Endothelial cell of hepatic sinusoid (primary cell): ENCODE measurements around the gene CRB2.

Experiments used
- in situ Hi-C: cut with HindIII; loops from 2 replicates; pipeline ENCODE4 v1.10.0; 2017; ENCODE audit warnings: low sequenced_read_pairs

The CRB2 gene

DNA sequence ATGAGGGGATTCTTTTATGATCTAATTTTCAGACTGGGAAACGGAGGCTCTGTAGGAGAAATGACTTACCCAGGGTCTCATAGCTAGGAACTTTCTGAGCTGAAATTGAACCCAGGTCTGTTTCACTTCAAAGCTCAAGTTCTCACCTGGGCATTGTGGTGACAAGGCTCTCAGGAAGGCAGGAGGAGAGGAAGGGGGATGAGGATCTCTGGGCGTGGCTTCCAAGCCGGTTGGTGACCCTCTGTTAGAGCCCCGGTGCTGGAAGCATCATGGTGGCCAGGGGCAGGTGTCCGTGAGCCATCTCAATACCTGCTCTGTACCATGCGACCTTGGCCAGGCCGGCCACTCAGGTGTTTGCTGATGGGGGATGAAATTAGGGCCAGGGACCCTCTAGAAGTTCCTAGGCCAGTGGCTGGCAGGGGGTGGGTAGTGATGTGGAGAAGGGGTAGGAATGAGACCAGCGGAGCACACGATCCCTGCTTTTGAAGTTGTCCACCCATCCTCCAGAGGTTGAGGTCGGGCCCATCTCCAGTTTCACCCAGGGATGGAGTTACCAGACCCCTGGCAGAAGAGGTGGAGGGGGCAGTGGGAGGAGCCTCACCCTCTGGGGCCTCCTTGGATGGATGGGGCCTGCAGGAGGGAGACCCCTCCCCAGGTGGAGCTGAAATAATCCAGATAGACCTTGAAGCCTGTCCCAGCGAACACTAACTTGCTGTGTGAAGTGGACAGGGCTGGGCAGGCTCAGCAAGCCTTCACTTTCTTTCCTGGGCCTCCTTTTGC lies 5.9 kb downstream of the CRB2 start:
- in situ Hi-C loops: no loop called here

DNA sequence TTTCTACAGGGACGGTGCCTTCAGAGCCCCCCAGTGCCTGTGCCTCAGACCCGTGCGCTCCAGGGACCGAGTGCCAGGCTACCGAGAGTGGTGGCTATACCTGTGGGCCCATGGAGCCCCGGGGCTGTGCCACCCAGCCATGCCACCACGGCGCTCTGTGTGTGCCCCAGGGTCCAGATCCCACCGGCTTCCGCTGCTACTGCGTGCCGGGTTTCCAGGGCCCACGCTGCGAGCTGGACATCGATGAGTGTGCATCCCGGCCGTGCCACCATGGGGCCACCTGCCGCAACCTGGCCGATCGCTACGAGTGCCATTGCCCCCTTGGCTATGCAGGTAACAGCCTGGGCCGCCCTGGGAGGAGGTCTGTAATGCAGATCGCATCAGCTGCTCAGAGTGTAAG lies 6.9 kb downstream of the CRB2 start:
- in situ Hi-C loops: no loop called here

DNA sequence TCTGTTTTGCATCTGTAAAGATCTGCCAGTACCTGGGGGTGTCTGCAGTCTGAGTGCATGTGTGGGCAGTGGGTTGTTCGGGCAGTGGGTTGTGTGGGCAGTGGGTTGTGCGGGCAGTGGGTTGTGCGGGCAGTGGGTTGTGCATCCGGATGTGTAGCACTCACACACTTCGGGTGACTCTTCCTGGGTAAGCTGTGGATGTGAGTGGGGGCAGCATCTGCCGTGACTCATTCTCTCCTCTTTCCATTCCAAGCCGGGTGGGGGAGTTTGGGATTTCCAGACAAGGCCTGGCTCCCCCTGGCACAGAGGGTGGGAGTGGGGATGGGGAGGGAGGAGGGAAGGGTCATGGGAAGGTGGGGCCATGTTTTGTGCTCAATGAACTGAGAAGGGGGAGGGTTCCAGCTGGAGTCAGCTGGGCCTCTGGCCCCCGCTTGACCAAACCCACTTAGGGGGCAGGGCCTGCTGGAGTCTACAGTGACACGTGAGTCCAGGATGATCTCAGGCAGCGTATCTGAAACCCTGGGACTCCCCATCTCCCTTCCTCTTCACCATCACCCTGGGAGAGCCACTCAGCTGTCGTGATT lies 8.3 kb downstream of the CRB2 start:
- in situ Hi-C loops: no loop called here

DNA sequence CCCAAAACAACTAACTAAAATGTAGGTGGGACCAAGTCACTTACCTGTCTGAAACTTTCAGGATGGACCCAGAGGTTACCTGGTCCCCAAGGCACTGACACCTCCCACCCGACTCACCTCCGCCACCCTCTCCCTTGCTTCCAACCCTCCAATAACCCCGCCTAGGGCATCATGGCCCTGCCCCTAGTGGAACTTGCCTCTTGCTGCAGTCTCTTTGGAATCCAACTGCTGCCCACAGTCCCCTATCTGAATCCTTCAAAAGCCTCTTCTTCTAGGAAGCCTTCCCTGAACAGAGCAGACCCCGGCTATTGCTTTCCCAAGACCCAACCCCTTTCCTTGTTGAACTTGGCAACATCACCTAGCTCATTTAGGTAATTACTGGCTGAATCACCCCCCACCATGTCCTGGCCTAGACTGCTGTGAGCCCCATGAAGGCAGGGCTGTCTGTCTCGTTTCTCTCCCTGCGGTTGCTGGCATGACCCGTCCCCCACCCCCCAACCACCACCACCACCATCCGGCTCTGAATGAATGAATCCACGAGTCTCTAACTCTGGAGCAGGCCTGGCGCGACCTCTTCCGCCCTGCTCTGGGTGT lies 9.4 kb downstream of the CRB2 start:
- in situ Hi-C loops: no loop called here

DNA sequence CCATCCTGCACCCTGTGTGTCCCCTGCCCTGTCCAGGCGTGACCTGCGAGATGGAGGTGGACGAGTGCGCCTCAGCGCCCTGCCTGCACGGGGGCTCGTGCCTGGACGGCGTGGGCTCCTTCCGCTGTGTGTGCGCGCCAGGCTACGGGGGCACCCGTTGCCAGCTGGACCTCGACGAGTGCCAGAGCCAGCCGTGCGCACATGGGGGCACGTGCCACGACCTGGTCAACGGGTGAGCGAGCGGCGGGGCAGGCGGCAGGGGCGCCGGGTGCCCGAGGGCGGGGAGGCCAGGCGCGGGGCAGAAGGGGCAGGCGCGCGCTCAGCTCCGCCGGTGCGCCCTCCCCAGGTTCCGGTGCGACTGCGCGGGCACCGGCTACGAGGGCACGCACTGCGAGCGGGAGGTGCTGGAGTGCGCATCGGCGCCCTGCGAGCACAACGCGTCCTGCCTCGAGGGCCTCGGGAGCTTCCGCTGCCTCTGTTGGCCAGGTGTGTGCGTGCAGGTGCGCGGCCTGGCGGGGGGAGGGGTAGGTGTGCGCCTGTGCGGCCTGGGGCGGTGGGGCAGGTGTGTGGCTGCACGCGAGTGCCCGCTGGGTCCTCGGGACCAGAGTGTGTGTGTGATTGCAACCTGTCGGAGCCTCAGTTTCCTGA lies 10.0 kb downstream of the CRB2 start:
- in situ Hi-C loops: no loop called here

DNA sequence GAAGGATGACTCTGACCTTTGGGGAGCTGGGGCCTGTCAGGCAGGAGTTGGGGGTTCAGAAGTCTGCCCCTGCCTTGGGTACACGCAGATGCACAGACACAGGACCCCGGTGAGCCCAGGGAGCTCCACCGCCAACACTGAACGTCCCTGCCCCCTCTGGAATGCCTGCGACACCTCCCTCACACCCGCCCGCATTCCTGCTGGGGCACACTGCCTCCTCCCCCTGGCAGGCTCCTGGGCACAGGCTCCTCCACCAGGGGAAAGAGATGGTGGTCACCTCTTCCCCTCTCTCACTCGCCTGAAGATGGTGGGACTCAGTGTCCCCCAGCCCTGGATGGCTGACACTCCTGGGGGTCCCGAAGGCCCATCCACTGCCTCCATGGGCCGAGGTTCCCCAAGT lies 12.0 kb downstream of the CRB2 start:
- in situ Hi-C loops: no loop called here

DNA sequence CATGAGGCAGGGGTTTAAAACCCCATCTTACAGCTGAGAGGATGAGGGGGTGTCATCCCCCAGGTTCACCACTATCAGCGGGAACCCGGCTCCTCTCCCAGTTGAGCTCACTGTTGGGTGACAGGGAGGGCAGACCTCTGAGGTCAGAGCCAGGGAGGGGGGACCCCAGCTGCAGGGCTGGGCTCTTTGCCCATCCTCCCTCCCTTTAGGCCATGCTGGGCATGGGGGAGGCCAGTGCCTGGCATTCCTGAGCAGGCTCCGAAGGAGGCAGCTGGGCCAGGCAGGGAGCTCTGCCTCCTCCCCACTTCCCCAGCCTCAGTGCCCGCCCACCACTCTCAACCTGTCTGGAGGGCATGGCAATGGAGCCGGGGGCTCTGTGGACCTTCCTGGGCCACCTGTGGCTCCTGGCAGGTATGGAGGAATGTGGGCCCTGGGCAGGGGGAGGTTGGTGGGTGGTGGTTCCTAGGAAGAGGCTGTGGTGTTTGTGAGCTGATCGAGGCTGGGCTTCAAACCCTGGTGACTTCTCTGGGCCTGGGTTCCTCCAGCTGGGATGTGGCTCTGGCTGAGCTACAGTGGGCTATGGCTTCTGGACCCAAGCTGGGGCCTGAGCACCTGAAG lies 12.6 kb downstream of the CRB2 start:
- in situ Hi-C loops: no loop called here

DNA sequence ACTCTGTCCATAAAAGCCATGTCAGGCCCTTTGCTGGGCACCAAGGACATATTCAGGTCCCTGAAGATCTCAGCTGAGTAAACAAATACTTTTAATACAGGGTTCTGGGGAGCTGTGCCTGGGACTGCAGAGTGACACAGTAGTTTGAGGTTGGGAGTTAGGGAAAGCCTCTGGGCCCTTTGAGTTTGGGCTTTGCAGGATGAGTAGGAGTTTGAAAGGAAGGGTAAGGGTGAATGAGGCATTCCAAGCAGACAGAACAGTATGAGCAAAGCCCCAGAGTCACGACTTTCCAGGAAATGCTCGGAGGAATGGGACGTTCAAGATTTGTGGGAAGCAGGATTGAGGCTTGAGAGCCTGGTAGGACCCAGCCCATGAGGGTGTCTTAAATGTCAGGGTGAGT lies 13.3 kb downstream of the CRB2 start:
- in situ Hi-C loops: no loop called here

DNA sequence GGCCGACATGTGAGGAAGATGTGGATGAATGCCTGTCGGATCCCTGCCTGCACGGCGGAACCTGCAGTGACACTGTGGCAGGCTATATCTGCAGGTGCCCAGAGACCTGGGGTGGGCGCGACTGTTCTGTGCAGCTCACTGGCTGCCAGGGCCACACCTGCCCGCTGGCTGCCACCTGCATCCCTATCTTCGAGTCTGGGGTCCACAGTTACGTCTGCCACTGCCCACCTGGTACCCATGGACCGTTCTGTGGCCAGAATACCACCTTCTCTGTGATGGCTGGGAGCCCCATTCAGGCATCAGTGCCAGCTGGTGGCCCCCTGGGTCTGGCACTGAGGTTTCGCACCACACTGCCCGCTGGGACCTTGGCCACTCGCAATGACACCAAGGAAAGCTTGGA lies 14.1 kb downstream of the CRB2 start:
- in situ Hi-C loops: no loop called here

DNA sequence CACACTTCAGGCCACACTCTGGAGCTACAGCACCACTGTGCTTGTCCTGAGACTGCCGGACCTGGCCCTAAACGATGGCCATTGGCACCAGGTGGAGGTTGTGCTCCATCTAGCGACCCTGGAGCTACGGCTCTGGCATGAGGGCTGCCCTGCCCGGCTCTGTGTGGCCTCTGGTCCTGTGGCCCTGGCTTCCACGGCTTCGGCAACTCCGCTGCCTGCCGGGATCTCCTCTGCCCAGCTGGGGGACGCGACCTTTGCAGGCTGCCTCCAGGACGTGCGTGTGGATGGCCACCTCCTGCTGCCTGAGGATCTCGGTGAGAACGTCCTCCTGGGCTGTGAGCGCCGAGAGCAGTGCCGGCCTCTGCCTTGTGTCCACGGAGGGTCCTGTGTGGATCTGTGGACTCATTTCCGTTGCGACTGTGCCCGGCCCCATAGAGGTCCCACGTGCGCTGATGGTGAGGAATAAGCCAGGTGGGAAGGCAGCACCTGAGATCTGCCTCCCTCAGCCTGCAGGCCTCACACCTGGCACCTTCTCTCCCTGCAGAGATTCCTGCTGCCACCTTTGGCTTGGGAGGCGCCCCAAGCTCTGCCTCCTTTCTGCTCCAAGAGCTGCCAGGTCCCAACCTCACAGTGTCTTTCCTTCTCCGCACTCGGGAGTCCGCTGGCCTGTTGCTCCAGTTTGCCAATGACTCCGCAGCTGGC lies 14.7 kb downstream of the CRB2 start:
- in situ Hi-C loops: no loop called here

DNA sequence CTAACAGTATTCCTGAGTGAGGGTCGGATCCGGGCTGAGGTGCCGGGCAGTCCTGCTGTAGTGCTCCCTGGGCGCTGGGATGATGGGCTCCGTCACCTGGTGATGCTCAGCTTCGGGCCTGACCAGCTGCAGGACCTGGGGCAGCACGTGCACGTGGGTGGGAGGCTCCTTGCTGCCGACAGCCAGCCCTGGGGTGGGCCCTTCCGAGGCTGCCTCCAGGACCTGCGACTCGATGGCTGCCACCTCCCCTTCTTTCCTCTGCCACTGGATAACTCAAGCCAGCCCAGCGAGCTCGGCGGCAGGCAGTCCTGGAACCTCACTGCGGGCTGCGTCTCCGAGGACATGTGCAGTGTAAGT lies 15.2 kb downstream of the CRB2 start:
- in situ Hi-C loops: no loop called here

DNA sequence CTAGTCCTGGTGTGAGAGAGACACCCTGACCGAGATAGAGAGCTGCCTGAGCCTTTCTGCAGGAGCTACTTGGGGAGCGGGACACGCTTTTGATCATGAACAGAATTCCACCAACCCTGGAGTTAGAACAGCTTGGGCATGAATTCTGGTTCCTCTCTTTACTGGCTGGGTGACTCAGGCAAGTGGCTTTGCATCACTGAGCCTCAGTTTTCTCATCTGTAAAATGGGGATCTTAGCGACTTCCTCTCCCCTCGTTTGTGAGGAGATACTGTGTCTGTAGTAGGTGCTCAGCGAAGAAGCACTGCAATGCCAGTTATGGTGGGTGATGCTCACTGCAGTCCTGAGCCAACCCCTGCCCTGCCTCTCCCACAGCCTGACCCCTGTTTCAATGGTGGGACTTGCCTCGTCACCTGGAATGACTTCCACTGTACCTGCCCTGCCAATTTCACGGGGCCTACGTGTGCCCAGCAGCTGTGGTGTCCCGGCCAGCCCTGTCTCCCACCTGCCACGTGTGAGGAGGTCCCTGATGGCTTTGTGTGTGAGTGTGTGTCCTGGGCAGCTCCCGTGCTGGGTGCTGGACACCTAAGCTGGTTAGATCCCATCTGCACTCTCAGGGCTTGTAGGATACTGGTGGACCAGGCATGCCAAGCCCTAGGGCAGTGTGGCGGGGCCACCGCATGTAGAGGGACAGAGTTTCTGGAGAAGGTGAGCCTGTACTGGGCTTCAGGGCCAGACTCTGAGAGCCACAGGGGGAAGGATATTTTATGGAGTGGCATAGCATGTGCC lies 16.0 kb downstream of the CRB2 start:
- in situ Hi-C loops: no loop called here

DNA sequence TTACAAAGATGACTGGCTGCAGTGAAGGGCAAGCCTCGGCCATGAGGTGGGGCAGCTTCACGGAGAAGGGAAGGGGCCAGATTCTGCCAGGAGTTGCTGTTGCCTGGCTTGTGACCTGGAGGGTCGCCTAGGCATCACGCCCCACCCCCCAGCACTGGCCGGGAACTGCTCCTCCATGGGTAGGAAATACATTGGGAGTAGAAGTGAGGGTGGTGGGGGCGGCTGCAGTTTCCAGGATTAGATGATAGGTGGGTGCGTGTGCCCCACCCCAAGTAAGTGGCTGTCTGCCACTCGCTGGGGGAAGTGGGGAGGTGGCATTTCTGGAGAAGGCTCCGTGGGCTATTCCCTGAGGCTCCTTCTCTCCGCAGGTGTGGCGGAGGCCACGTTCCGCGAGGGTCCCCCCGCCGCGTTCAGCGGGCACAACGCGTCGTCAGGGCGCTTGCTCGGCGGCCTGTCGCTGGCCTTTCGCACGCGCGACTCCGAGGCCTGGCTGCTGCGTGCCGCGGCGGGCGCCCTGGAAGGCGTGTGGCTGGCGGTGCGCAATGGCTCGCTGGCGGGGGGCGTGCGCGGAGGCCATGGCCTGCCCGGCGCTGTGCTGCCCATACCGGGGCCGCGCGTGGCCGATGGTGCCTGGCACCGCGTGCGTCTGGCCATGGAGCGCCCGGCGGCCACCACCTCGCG lies 16.9 kb downstream of the CRB2 start:
- in situ Hi-C loops: no loop called here

DNA sequence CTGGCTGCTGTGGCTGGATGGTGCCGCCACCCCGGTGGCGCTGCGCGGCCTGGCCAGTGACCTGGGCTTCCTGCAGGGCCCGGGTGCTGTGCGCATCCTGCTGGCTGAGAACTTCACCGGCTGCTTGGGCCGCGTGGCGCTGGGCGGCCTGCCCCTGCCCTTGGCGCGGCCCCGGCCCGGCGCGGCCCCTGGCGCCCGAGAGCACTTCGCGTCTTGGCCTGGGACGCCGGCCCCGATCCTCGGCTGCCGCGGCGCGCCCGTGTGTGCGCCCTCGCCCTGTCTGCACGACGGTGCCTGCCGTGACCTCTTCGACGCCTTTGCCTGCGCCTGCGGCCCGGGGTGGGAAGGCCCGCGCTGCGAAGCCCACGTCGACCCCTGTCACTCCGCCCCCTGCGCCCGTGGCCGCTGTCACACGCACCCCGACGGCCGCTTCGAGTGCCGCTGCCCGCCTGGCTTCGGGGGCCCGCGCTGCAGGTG lies 17.5 kb downstream of the CRB2 start:
- in situ Hi-C loops: no loop called here

DNA sequence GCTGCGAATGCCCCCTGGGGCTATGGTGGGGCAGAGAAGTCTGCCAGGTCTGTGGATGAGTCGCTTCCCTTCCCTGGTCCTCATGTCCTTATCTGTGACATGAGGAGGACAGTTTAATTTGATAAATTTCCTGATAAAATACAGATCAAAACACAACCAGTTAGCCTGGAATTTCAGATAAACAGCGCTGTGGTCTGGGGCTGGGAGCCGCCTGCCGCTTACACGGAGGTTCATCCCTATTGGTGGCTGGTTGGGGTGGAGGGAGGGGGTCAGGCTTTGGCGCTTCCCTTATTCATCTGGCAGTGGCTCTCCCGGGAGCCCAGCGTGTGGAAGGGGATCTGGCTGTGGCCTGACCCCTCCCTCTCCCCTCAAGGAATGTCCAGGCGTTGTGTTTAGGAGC lies 17.9 kb downstream of the CRB2 start:
- in situ Hi-C loops: no loop called here

DNA sequence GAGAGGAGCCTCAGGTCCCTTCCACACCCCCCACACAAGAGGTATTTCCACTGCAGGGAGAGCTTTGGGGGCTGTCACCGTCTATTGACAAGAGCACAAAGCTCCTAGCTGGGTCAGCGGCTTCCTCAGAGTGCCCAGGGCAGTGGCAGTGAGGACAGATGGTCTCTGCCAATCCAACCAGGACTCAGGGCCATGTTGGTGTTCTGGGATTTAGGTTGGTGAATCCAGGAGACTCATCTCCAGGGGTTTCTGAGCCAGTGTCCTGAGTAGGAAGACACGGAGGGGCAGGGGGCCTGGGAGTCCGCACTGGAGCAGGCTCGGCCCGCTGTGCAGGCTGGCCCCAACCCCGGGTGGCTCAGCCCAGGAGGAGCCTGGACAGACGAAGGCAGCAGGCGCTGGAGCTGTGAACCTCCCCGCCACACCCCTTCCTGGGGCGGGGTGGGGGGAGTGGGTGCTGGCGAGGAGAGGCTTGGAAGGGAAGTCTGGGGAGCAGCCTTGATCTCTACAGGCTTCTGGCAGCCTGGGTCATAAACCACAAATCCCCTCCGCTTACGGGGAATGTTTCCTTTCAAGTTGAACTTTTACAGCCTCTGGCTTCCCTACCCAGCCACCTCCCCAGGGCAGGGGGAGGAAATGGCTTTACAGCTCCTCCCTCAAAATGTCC lies 19.6 kb downstream of the CRB2 start:
- in situ Hi-C loops: no loop called here

DNA sequence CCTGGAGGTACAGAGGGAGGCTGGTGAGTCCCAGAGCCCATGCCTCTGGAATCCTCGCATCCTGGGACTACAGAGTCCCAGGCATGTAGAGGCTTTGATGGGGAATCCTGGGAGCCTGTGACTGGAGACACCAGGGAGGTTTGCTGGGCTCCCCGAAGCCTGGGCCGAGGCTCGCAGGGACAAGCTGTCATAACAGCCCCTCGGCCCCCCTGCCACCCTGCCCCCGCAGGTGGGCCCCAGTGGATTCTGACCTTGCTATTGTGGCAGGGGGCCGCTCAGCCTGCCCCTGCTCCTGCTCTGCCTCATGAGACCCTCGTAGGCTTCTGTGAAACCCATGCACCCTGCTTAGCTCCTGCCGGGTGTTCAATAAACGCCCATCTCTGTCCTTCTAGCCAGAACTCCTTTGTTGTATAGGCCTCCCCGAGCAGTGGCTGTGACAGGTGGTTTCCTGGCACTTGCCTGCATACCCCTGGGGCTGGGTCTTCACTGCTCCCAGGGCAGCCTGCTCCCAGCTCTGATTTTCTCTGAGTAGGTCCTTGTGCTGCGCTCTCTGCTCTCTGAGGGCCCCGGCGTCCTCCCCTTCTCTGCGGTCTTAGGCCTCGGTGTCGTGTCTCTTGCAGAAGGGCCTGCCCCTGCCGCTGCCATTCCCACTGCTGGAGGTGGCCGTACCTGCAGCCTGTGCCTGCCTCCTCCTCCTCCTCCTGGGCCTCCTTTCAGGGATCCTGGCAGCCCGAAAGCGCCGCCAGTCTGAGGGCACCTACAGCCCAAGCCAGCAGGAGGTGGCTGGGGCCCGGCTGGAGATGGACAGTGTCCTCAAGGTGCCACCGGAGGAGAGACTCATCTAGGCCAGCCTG lies 20.4 kb downstream of the CRB2 start:
- in situ Hi-C loops: no loop called here
